ENCODE results near the gene ROR2.

Gene ROR2

GRCh38 chr9:91898451-91899218, 51.4 kb downstream of the ROR2 start:
- no peak for DNase-seq

- no peak for DNase-seq
Measured at GRCh38 chr9:91897201-91897600, 52.8 kb downstream of the ROR2 start.

GRCh38 chr9:91896513-91897121, 53.4 kb downstream of the ROR2 start:
- DNase-seq: no peak

GRCh38 chr9:91896097-91896496, 53.9 kb downstream of the ROR2 start:
- no peak for DNase-seq

GRCh38 chr9:91894536-91894935, 55.5 kb downstream of the ROR2 start:
- DNase-seq: no peak

- DNase-seq: no peak
Measured at GRCh38 chr9:91894023-91894422, 56.0 kb downstream of the ROR2 start.

GRCh38 chr9:91891915-91892314, 58.1 kb downstream of the ROR2 start:
- DNase-seq: no peak

GRCh38 chr9:91890662-91891061, 59.4 kb downstream of the ROR2 start:
- no peak for DNase-seq

GRCh38 chr9:91889161-91889911, 60.7 kb downstream of the ROR2 start:
- no peak for DNase-seq

GRCh38 chr9:91886414-91887076, 63.5 kb downstream of the ROR2 start:
- no peak for DNase-seq

GRCh38 chr9:91885746-91886413, 64.1 kb downstream of the ROR2 start:
- DNase-seq: no peak

GRCh38 chr9:91884696-91885687, 65.0 kb downstream of the ROR2 start:
- no peak for DNase-seq

- DNase-seq: no peak
Measured at GRCh38 chr9:91884153-91884552, 65.9 kb downstream of the ROR2 start.

GRCh38 chr9:91883503-91883902, 66.5 kb downstream of the ROR2 start:
- DNase-seq: no peak

- no peak for DNase-seq
Measured at GRCh38 chr9:91882627-91883026, 67.4 kb downstream of the ROR2 start.

- no peak for DNase-seq
Measured at GRCh38 chr9:91880378-91880972, 69.6 kb downstream of the ROR2 start.

- DNase-seq: no peak
Measured at GRCh38 chr9:91879231-91879630, 70.8 kb downstream of the ROR2 start.

GRCh38 chr9:91873637-91874051, 76.4 kb downstream of the ROR2 start:
- no peak for DNase-seq

- no peak for DNase-seq
Measured at GRCh38 chr9:91868732-91869391, 81.2 kb downstream of the ROR2 start.

- no peak for DNase-seq
Measured at GRCh38 chr9:91867740-91868139, 82.3 kb downstream of the ROR2 start.

GRCh38 chr9:91865041-91865440, 85.0 kb downstream of the ROR2 start:
- DNase-seq: no peak

Data from stimulated activated CD4-positive, alpha-beta T cell treated with anti-CD3 and anti-CD28 coated beads, Interleukin-4, amount 100 ng/mL, for 24 hours (primary cell).